Activated CD4-positive, alpha-beta T cell treated with anti-CD3 and anti-CD28 coated beads, Interleukin-2, amount 50 U/mL, for 1 hour (primary cell): ENCODE results near the gene CCSER1.

Experiments used
- DNase-seq: peaks from one replicate; pipeline ENCODE4 v3.0.0-alpha.2; 2020

The CCSER1 gene

DNA sequence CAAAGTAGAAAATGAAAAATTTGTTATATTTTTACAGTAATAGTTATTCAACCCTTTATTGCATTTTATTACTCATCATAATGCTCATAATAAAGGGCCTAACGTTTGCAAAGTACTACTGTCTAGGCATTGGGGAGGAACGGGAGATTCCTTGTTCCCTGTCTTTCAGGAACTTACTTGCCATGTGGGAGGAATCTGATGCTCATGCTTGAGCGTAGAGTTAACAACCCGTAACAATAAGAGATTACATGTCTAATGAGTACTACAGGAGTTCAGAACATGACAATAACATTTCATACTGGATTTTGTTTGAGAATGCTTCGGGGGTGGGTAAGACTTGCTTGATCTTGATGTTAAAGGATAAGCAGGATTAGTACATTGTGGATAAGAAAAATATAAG is 2.9 kb downstream of the CCSER1 start:
- no peak for DNase-seq

DNA sequence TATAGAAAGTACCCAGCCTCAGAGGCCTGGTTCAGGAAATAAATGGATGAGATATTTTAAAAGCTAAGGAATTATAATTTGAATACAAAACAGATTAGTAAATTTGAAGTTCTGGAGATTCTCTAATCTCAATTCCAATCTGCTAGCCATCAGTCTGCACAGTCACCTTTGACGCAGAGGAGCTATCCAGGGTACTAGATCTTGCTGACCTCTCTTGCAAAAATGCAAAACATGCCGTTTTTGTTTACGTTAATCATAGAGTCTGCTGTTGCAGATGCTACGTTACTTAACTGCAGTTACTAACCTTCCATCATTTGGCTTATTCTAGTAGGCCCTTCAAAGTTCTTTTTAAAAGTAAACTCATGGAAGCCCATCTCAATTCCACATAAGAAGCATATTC is 10.4 kb downstream of the CCSER1 start:
- no peak for DNase-seq

DNA sequence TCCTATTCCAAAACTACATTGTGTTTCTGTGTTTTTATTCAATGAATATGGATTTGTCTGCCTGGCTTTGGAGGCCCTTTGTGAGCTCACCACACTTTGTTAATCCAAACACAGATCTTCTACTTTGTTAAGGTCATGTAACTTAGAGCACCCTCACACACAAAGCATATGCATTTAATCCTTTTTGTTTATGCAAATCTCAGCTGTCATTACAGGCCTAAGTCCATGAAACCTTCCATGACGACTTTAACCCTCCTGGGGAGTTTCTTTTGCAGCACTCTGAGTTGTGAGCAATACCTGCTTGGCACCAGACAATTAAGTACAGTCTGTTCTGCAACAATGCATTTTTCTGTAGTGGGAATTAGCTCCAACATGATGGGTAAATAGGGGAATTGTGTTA is 14.9 kb downstream of the CCSER1 start:
- no peak for DNase-seq

DNA sequence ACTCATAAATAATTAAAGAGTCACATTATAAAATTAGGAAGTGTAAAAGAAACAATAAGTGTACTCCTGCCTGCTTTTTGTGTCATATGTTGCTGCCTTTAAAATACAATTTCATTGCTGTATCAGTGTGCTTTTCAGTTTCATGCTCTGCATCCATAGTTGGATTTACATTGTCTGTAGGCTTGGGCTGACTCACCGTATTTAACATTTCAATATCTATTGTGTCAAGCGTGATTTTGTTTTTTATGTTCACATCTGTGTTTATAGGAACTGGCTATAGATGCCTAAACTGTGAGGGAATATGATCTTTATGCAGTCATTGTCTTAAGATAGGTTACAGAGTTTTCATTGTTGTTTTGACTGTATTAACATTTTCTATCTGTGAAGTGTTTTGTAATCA is 18.1 kb downstream of the CCSER1 start:
- no peak for DNase-seq

DNA sequence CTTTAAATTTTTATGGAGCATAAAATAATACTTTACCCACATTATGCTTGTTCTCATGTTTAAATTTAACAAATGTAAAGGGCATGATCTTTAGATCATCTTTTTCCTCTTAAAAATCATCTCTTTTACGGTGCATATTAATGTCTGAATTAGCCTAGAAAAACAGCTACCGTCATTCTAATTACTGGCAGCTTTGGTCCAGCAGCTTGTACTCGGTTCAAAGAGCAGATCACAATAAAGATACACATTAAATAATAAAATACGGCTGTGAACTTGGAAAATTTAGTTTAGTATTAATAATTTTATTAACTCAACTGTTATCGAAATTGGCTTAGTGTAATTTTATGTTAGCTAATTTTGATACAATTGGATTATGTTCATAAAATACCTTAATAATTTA is 19.1 kb downstream of the CCSER1 start:
- no peak for DNase-seq

DNA sequence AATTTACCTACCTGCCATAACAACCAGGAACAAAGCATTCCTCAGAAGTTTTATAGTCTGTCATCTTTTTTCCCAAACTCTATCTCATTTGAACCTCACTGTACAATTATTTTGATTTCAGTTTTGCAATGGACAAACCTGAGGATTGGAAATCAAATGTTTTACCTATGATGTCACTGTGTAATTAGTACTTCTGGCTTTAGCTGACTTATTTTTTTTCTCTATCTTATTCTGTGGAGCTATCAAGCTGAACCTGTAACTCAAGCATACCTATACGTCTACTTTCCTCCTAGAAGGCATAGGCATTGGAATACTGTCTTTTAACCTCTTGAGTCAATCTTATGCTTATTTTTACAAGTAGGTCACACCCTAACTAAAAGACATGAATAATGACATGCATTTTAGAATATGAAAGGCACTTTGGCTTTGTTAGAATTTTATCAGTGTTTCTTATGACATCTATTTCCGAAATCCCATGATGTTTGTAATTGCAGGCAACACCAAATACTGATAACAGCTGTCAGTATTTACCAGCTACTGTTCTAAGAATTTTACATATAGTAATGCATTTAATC is 21.5 kb downstream of the CCSER1 start:
- DNase-seq = no peak

DNA sequence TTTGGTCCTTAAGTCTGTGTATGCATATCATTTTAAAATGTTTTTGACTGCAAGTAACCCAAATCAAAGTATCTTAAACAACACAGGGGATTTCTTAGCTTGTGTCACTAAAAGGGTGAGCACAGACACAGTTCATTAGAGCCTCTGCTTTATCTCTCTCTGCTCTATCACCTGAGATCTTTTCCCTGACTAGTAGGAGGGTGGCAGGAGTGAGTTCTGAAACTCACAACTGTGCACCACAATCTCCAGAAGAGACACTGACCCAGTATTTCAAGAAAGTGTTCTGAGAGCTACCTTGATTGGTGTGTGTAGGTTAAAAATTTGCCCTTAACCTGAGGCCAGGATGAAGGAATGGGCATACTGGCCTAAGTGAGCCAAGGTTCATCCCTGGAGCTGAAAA is 24.8 kb downstream of the CCSER1 start:
- DNase-seq = no peak

DNA sequence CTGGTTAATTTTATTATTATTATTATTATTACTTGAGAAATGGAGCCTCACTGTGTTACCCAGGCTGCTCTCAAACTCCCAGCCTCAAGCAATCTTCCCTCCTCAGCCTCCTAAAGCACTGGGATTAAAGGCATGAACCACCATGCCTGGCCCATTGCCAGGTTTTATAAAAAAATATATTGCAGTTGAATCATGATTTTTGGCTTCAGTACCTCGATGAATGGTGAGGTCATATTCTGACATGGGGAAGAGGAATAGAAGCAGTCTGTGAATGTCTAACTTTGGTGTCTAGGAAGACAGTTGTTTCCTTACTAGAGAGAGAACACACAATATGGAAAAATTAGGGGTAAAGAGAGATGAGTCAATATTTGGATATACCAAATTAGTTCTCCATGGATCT is 32.0 kb downstream of the CCSER1 start:
- DNase-seq = no peak

DNA sequence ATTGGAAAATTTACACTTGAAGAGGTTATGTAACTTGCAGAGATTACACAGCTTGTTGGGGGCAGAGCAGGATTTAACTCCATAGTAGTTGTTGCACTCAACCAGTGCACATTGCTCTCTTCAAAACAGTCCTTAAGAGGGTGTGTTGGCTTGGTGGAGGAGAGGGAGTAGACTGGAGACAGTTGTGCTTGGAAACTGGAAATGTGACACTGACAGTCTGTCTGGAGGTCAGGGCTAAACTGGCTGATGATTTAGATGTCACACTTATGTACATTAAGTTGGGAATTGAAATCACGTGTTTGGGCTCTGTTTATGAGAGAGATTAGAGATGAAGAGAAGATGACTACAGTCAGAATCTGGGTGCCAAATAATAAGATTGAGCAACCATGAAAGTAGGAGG is 32.9 kb downstream of the CCSER1 start:
- DNase-seq = no peak

DNA sequence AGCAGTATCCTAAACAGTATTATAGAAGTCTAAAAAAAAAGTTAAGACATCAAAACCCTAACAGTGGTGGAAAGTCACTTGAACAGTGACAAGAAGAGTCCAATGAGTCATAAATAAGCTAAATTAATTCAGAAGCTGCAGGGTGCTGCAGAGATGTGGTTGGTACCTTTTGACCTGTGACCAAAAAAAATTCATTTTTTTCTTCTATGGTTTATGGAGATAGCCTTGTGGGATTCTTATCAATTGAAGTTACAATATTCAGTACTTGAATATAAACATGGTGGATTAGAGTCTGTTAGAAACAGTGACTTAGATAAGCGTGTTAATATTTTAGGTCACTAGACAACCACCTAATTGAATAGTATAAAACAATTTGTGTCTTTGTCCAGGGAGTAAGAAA is 35.4 kb downstream of the CCSER1 start:
- DNase-seq = no peak

DNA sequence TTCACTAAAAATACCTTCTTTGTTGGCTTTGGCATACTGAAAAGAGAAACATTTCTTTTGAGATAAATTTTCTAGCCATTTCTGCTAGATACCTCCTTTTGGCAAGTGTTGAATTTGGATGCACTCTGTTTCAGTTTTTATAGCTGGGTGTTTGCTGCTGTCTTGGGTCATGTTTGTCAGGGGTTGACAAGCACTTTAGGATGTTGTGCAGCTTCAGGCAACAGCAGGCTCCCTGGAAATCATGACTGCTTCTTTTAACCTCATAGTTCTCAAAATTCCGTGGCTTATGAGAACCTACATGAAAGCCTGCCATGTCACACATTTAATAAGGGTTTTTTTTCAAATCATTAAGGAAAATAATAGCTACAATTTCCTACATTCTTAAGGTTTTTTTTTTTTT is 36.7 kb downstream of the CCSER1 start:
- DNase-seq = no peak

DNA sequence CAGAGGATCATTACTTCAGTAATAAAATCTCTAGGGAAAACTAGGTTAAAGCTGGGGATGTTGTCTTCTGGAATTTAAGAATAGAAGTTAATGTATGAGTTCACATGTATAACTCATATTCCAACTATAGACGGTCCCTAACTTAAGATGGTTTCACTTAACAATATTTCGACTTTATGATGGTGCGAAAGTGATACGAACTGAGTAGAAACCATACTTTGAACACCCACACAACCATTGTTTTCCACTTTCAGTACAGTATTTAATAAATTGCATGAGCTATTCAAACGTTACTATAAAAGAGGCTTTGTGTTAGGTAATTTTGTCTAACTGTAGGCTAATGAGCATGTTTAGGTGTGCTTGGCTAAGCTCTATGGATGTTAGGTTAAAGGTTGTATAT is 38.7 kb downstream of the CCSER1 start:
- no peak for DNase-seq

DNA sequence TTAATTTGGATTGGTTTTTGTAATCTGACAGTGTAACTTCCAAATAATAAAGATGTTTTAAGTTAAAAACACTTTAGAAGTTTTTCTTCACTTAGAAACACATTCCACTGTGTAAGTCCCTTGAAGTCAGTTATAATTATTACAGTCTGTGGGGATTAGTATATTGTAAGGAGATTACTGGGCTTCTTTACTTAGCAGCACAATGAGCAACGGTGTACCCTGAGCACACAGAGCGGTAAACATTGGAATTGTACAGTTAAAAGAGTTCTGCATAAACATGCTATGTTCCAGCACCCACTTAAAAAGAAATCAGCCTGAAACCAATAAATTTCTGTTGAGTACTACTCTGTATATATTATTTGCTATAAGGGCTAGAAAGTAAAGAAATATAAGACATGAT is 44.3 kb downstream of the CCSER1 start:
- DNase-seq = no peak

DNA sequence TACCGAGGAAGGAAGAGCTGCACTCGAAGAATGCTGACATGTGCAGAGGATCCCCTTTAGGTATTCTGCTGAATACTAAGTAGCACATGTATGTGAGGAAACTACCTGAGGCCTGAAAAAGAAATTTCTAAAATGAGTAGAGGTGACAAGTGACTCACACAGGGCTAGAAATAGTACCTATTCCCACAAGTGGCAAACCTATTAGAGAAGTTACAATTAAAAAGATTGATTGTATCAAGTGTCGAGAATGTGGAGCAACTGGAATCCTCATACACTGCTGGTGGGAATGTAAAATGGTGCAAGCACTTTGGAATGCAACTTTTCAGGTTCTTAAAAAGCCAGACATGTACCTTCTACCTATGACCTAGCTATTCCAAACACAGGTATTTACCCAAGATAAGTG is 47.4 kb downstream of the CCSER1 start:
- no peak for DNase-seq

DNA sequence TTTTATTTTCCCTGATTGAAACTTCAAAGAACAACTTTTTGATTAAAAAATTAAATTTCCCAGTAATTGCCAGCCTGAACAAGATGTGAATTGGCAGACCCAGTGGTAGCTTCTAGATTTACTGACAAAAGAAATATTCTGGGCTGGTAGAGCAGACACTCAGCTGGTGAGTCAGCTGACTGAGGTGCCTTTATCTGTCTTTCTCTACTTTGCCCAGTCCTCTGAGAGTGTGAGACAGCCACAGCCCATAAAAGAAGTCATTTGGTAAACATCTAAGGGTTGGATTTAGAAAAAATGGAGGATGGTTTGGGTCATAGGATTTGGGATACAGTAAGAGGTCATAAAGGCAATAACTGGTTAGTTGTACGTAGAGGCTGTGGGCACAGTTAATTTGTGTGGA is 54.5 kb downstream of the CCSER1 start:
- DNase-seq = no peak

DNA sequence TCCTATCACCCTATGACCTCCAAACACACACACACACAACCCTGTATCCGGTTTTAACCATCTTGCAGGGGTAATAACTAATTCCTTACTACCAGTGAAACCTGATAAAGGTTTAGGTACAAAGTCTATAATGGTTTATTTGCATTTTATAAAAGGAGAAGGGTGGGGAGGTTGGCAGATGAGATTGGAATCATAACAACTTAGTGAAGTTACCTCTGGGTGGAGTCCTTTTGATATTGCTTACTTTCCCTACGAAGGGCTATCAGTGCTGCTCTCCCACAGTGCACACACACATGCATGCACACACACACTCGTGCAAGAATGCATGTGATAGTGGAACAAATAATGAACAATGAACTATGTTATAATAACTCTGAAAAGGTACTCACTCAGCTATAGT is 56.1 kb downstream of the CCSER1 start:
- no peak for DNase-seq

DNA sequence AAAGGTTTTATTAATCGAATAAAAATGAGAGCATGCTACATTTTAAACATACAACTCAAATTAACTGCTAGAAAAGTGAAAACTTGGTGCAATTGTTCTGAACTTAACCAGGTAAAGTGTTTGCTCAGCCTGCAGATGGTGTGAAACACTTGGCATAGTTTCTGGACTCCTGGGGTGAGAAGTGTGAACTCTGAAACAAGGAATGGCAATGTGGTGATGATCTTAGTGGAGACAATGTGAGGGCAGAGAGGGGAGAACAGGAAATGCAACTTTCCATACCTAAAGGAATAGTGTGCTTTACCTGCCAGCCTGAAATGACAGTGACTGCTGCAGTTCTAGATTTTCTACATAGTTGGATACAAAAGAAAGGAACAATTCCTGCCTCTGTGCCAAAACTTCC is 57.4 kb downstream of the CCSER1 start:
- no peak for DNase-seq

DNA sequence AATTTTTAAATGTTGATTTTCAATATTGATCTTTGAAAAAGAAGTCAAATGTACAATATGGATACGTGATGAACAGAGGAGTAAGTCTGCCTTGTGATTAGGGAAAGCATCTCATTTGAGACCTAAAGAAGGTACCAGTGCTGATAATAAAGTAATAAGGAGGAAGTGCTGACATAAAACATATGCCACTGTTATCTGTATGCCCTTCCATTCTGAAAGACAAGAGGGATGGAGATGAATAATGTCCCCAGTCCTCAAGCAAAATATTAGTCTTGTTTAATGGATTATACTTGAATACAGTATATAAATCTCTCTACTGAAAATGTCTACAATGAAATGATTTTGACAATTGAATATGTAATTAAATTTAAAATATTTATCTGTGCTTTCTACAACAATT is 58.2 kb downstream of the CCSER1 start:
- no peak for DNase-seq

DNA sequence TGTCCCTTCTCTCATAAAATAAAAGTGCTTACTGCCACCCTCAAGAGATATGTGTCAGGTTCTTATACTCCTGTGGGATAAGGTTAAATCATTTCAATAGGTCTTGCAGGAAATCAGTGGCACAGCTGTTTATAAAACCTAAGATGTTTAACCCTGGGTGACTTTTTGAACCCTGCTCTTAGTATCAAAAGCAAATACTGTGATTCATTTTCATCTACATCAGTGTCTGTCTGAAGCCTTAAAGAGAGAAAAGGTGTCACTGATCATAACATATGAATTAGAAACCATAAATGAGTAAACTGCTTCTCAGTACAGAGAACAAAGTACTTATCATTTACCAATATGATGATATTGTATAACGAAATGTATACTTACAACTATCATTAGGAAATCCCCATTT is 59.0 kb downstream of the CCSER1 start:
- DNase-seq = no peak

DNA sequence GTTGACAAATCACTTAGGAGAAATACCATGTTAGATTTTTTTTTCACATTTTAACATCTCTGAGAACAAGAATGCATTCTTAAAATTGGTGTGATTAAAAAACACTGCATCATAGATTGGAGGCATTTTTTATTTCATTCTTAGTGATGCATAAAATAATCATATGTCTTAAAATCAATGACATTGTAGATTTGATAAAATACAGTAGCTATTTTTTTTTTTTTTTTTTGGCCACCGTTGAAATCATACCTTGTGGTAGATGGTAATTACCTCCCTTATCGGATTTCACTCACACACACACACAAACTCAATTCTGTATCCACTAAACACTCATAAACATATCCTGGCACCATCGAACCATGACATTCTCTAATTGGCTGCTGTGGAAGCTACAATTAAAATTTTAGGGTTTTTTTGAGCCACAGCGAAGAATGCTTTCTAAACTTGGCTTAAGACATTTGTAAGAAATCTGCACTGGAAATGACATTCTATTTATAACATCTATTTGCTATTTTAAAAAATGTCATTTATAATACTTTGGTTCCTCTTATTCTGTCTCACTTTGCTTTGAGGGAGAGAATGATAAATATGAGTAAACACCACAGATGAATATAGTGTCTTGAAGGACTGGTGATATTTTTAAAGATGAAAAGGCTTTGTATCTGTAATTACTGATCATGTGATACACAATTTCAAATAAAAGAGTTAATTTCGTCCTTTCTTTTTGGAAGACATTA is 60.1 kb downstream of the CCSER1 start:
- DNase-seq = no peak

DNA sequence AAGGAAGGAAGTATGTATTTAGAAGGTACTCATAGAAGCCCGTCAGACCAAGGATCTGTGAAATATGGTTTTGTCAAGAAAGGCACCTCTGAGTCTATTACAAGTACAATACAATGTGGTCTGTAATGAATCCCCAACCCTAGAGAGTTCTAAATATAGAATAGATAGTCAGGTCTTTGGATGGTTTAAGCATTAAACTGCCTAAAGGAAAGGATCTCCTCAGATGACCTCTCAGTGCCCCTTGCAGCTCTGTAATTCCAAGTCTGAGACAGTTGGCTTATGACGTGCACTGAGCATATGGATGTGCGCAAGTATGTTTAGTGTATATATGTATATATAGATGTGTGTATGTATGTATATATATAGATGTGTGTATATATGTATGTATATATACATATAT is 62.0 kb downstream of the CCSER1 start:
- DNase-seq = no peak

DNA sequence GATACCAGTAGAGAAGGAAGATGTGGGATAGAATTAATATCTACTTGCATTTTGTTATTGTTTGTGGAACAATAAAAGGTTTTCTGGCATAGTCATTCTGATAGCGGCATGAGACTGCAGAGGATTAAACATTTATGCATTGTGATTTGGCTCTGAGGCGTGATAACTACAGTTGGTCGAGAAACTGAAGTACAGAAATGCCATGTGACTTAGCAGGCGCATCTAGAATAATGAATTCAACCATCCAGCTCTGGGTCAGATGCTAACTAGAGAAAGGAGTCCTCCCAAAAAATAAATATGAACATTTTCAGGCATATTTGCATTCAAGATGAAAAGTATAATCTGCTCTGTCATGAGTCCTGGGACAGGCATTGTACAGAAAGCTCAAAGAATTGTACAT is 62.8 kb downstream of the CCSER1 start:
- DNase-seq = no peak

DNA sequence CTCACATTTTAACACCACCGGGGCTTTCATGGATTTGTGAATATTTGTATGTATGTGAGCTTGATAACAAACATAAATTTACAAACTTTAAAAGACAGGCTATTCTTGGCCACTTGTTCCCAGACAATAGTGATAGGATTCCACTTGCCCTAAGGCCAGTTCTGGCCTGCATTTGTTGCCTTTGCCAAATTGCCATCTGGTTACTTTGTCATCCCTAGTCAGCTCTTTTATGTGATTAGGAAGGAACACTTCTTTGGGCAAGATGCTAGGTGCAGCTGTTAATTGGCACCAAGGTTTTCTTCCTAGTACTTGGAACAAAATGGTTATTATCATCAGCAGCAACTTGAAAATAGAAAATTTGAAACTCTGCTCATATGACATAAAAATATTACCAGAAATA is 63.3 kb downstream of the CCSER1 start:
- no peak for DNase-seq

DNA sequence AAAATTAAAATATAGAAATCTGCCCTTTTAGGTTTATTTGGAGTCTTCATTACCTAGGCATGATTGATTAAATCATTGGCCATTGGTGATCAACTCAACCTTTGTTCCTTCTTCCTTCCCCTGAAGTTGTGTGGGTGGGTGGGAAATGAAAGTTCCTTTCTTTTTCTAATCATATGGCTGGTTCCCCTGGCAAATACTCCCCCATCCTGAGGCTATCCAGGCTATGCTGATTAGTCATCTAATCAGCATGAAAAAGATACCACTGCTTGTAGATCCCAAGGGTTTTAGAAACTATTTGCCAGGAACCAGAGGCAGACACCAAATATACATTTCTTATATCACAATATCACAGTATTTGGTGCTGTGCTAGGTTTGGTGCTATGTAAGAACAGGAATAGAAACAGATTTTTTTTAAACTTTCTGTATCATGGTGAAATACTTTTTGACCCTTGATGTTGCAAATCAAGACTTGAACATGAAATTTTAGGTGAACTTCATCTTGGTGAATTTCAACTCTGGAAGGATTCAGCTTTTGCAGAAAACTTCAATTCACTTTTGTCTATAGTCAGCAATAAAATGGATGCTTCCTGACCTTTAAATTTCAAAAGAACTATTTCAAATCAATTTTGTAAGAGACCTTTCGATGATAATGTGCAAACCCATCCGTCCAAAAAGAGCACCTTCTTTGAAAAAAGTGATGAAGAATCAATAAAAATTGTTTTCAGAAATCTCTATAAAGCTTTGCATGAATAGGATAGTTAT is 71.1 kb downstream of the CCSER1 start:
- DNase-seq = no peak
